ENCODE results near the gene TPRG1. TPM values are rescaled to one million over a fixed set of nuclear protein-coding genes. Genes with fewer than 3 reads are reported as not detected.

Gene TPRG1
- total RNA-seq, 1 experiment from 2014 or later = 0.55 TPM

DNA sequence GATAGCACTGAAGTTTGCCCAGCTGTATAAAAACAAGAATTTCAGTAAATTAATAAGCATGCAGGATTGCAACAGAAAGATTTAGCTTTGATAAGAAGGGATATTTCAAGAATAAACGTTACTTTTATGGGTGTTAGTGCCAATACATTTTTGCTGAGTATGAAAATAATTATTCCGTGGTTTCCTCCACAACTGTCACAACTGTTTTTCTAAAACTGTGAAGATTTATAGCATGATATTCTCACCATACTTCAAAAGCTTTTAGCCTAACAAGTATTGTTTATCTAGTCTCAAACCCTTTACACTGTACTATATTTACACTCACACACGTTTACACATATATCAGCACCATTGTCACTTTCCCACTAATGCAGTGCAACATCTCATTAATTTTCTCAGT, 200.5 kb downstream of the TPRG1 start (continued):
- TF ChIP-seq ETV6 (CRISPR knock-in tag; IDR thresholded peaks at IDR 0.05) (no peak), NR3C1 (CRISPR knock-in tag; conservative IDR thresholded peaks at IDR 0.05; ENCODE audit: low read depth) (no peak), ELF4 (CRISPR knock-in tag; IDR thresholded peaks at IDR 0.05; ENCODE audit: low read depth) (no peak), ZNF423 (CRISPR knock-in tag; IDR thresholded peaks at IDR 0.05) (no peak), NFE2L1 (CRISPR knock-in tag; IDR thresholded peaks at IDR 0.05) (no peak), SP1 (CRISPR knock-in tag; conservative IDR thresholded peaks at IDR 0.05) (no peak), GABPB1 (CRISPR knock-in tag; IDR thresholded peaks at IDR 0.05) (no peak)
- TF ChIP-seq, protein P1, sequence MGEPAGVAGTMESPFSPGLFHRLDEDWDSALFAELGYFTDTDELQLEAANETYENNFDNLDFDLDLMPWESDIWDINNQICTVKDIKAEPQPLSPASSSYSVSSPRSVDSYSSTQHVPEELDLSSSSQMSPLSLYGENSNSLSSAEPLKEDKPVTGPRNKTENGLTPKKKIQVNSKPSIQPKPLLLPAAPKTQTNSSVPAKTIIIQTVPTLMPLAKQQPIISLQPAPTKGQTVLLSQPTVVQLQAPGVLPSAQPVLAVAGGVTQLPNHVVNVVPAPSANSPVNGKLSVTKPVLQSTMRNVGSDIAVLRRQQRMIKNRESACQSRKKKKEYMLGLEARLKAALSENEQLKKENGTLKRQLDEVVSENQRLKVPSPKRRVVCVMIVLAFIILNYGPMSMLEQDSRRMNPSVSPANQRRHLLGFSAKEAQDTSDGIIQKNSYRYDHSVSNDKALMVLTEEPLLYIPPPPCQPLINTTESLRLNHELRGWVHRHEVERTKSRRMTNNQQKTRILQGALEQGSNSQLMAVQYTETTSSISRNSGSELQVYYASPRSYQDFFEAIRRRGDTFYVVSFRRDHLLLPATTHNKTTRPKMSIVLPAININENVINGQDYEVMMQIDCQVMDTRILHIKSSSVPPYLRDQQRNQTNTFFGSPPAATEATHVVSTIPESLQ (CRISPR knock-in tag; IDR thresholded peaks at IDR 0.05) = no peak
- TF ChIP-seq, protein P2, sequence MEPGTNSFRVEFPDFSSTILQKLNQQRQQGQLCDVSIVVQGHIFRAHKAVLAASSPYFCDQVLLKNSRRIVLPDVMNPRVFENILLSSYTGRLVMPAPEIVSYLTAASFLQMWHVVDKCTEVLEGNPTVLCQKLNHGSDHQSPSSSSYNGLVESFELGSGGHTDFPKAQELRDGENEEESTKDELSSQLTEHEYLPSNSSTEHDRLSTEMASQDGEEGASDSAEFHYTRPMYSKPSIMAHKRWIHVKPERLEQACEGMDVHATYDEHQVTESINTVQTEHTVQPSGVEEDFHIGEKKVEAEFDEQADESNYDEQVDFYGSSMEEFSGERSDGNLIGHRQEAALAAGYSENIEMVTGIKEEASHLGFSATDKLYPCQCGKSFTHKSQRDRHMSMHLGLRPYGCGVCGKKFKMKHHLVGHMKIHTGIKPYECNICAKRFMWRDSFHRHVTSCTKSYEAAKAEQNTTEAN (CRISPR knock-in tag; IDR thresholded peaks at IDR 0.05) = no peak
